ENCODE measurements around the gene CCDC39. TPM values are rescaled to one million over a fixed set of nuclear protein-coding genes. Genes with fewer than 3 reads are reported as not detected.
"Not testable (repeated sequence)": the region's sequence is repeated elsewhere in the genome, so short reads cannot be mapped to it uniquely, and the experiment has no call there.

Gene CCDC39
- total and polyA plus RNA-seq, 8 donors: 0.63 to 10.6 (median 7.6) TPM; not detected in 1

DNA sequence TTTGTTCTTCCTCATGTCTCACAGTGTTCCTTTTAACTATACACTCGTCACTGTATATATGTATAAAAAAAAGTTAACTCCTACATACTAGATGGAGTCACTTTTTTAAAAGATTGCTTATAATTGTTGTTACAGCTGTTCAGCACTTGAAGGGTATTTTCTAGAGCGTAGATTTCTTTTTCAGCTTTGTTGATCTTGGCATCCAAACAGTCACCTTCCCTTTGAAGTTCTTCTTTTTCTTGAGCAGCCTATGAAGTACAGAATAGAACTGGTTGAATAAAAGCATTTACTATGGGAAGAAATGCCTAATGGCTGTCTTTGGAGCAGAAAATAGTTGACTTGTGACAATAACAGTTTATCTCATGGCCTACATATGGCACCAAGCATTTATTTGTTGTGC is 59.6 kb downstream of the CCDC39 start:
- no peaks in the 10 kb centered on the region for H3K9me3 ChIP-seq
- no peaks in the 10 kb centered on the region for H3K4me1 ChIP-seq
- no peak for TF ChIP-seq CTCF (IDR thresholded peaks at IDR 0.05)
- no peak overlapping the region for H3K4me3 ChIP-seq
- no peaks in the 10 kb centered on the region for H3K36me3 ChIP-seq
- DNase-seq (no peak), ATAC-seq (no peak)
- no peak overlapping the region for H3K27ac ChIP-seq
- intact Hi-C loops (cut with DNase I): no loop called here
- H3K27me3 ChIP-seq: no peaks in the 10 kb centered on the region

GRCh38 chr3:180618563-180618962 is 60.7 kb downstream of the CCDC39 start:
- ATAC-seq; H3K4me3 ChIP-seq; DNase-seq; H3K36me3 ChIP-seq; H3K9me3 ChIP-seq; H3K27ac ChIP-seq; intact Hi-C loops (cut with DNase I); H3K27me3 ChIP-seq; H3K4me1 ChIP-seq: not testable (repeated sequence)

- intact Hi-C loops (cut with DNase I): no loop called here
- ATAC-seq (no peak), DNase-seq (no peak)
- TF ChIP-seq CTCF (IDR thresholded peaks at IDR 0.05): no peak
- no peaks in the 10 kb centered on the region for H3K27me3 ChIP-seq
- no peak overlapping the region for H3K27ac ChIP-seq
- H3K36me3 ChIP-seq: peaks cover 0 to 20% of the 10 kb centered on the region in 2 donors
- no peaks in the 10 kb centered on the region for H3K9me3 ChIP-seq
- H3K4me1 ChIP-seq: no peaks in the 10 kb centered on the region
- H3K4me3 ChIP-seq: no peak overlapping the region
These were observed 62.2 kb downstream of the CCDC39 start for GRCh38 chr3:180617049-180617448.

DNA sequence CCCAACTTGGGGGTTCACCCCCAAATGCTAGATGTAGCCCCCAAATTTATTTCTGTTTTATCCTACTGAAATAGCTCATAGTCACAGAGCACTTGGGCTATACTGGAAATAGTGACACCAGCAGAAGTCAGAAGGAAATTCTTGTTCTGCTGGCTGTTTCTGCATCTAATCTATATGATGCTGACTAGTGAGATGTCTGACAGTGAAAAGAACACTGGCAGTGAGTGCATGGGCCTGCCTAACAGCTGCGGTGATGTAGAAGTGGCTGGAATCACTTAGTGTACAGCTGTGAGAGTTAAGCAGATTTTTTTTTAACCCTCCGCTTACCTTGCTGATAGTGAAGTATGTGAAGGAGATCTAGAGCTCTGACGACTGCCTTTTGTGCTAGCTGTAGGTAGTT is 63.3 kb downstream of the CCDC39 start:
- DNase-seq (no peak), ATAC-seq (no peak)
- H3K4me3 ChIP-seq: no peak overlapping the region
- intact Hi-C loops (cut with DNase I): no loop called here
- H3K36me3 ChIP-seq: peaks cover 0 to 31% of the 10 kb centered on the region in 2 donors
- H3K9me3 ChIP-seq: no peaks in the 10 kb centered on the region
- no peak for TF ChIP-seq CTCF (IDR thresholded peaks at IDR 0.05)
- H3K27me3 ChIP-seq: no peaks in the 10 kb centered on the region
- H3K4me1 ChIP-seq: no peaks in the 10 kb centered on the region
- H3K27ac ChIP-seq: no peak overlapping the region

- H3K27me3 ChIP-seq: no peaks in the 10 kb centered on the region
- no peak for TF ChIP-seq CTCF (IDR thresholded peaks at IDR 0.05)
- H3K4me3 ChIP-seq: no peak overlapping the region
- peaks cover 0 to 67% of the 10 kb centered on the region in 2 donors for H3K36me3 ChIP-seq
- H3K27ac ChIP-seq: no peak overlapping the region
- DNase-seq (no peak), ATAC-seq (no peak)
- intact Hi-C loops (cut with DNase I): no loop called here
- no peaks in the 10 kb centered on the region for H3K4me1 ChIP-seq
- H3K9me3 ChIP-seq: no peaks in the 10 kb centered on the region
These were observed 66.9 kb downstream of the CCDC39 start for GRCh38 chr3:180612364-180612763.

DNA sequence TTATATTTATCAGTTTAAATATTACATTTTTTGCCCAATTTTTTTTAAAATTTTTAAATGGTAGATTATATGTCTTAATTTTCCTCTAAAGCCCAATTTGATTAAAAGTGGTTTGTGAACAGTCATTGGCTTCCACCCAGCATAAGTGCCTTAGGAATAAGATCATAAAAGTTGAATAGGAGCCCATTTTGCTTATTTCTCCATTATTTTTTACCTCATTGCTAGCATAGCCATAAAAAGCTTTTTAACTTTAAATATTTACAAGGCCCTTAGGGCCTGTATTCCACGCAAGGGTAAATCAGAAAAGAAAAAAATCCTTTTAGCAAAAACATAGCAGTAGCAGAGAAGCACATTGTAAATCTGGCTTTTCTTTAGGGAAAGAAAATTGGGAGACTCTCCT is 68.3 kb downstream of the CCDC39 start:
- intact Hi-C loops (cut with DNase I): no loop called here
- TF ChIP-seq CTCF (IDR thresholded peaks at IDR 0.05): no peak
- ATAC-seq: no peak
- no peaks in the 10 kb centered on the region for H3K4me1 ChIP-seq
- peaks cover 3 to 80% of the 10 kb centered on the region in 2 donors for H3K36me3 ChIP-seq
- H3K27ac ChIP-seq: no peak overlapping the region
- H3K9me3 ChIP-seq: no peaks in the 10 kb centered on the region
- no peaks in the 10 kb centered on the region for H3K27me3 ChIP-seq
- DNase-seq: no peak
- H3K4me3 ChIP-seq: no peak overlapping the region

Measured in left lung (tissue), 10 donors.